ENCODE measurements around the gene LYZL1.

GRCh38 chr10:29243066-29243465, 45.8 kb upstream of the LYZL1 start:
- TF ChIP-seq MXI1 (IDR thresholded peaks at IDR 0.05; ENCODE audit: low read depth, low read length) (no peak), SIN3A (IDR thresholded peaks at IDR 0.05; ENCODE audit: borderline replicate concordance, low read depth, low read length) (no peak), POLR2AphosphoS5 (IDR thresholded peaks at IDR 0.05; ENCODE audit: low read depth, low read length) (no peak), CHD2 (IDR thresholded peaks at IDR 0.05; ENCODE audit: low read length, partially characterized antibody) (no peak), IRF3 (IDR thresholded peaks at IDR 0.05; ENCODE audit: low read depth, low read length) (no peak)
- TF ChIP-seq, protein P1, sequence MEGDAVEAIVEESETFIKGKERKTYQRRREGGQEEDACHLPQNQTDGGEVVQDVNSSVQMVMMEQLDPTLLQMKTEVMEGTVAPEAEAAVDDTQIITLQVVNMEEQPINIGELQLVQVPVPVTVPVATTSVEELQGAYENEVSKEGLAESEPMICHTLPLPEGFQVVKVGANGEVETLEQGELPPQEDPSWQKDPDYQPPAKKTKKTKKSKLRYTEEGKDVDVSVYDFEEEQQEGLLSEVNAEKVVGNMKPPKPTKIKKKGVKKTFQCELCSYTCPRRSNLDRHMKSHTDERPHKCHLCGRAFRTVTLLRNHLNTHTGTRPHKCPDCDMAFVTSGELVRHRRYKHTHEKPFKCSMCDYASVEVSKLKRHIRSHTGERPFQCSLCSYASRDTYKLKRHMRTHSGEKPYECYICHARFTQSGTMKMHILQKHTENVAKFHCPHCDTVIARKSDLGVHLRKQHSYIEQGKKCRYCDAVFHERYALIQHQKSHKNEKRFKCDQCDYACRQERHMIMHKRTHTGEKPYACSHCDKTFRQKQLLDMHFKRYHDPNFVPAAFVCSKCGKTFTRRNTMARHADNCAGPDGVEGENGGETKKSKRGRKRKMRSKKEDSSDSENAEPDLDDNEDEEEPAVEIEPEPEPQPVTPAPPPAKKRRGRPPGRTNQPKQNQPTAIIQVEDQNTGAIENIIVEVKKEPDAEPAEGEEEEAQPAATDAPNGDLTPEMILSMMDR (IDR thresholded peaks at IDR 0.05): no peak

Data from SK-N-SH (cell line).